GM20000 (cell line): ENCODE data around the gene MROH9.
"Not testable (repeated sequence)": the region's sequence is repeated elsewhere in the genome, so short reads cannot be mapped to it uniquely, and the experiment has no call there.

Experiments
- DNase-seq: peaks from one replicate; pipeline ENCODE4 v3.0.0; 2012; ENCODE audit warnings: low spot score
- CTCF ChIP-seq: IDR thresholded peaks from 2 replicates; pipeline ENCODE4 v1.5.1; 2012; ENCODE audit warnings: mild to moderate bottlenecking, control low read depth; ENCODE audit errors: extremely low read depth, missing control alignments

MROH9 gene

DNA sequence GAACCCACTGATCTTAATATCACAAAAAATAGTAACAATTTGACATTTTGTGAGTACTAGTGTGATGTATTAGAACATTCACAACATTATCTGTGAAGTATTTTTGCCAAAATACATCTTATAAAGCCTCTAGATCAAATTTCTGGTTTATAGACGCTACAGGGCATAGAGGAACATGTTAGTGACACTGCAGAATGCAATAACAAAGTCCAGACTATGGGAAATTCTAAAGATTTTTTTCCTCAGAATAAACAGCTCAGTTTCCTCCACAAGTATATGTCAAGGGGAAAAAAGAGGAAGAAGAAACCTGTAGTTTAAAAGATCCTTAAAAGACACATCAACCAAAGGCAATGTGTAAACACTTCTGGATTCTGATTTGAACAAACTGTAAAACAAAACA, 26.4 kb upstream of the MROH9 start:
- no peak for TF ChIP-seq CTCF
- DNase-seq: no peak

GRCh38 chr1:170910273-170910672, 25.1 kb upstream of the MROH9 start:
- DNase-seq: no peak
- TF ChIP-seq CTCF: no peak

DNA sequence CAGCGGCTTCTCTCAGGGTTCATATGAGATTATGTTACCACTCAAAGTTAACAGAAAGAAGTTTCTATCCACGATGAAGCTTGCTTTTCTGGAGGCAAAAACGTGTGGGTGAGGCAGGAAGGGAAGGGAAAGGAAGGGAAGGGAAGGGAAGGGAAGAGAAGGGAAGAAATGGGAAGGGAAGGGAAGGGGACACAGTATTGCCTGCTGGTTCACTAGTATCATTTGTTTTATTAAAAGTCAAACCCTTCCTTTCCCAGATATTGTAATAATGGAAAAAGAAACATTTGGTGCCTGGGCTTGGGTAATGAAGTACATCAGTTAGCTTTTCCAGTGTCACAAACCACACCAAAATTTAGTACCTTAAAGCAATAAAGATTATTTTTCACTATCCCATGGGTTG, 18.0 kb upstream of the MROH9 start:
- DNase-seq: no peak
- TF ChIP-seq CTCF: no peak

DNA sequence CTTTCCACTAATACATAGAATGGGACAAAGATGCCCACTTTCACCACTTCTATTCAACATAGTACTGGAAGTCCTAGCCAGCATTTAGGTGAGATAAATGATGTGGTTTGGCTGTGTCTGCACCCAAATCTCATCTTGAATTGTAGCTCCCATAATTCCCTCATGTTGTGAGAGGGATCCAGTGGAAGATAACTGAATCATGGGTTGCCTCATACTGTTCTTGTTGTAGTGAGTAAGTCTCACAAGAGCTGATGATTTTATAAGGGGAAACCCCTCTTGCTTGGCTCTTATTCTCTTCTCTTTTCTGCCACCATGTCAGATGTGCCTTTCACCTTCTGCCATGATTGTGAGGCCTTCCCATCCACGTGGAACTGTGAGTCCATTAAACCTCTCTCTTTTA, 10.7 kb upstream of the MROH9 start:
- not testable (repeated sequence) for DNase-seq

DNA sequence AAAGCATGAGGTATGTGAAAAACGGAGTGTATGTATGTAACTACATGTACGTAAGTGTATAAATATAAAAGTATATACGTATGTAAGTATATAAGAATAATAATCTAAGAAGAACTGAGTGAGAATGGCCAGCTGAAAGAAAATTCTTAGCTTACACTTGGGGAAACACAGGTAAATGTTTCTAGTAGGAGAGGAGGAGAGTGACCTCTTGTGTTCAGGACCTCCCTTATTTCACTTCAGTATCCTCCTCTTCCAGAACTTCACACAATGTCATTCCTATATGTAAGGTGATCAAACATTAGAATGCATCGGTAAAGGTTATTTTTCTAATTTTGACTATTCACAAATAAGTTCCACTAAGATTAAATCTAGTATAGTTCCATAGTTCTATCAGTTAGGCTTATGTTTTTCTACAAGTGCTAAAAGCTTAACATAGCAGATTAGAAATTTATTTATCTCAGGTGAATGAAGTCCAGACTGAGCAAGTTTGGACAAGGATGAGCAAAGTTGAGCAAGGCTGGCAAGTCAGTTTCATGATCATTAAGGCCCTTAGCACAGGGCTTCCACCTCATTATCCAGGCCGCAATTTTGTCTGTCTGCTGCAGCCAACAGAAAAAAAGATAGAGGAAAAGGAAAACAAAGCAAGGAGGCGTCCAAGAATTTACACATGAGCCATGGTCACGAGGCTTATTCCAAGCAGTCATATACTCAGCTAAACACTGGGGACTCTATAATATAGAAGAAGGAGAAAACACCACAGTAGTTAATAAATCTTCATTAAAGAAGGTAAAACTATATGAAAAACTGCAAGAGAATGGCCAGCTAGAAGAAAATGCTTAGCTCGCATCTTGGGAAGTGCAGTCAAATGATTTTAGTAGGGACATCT, 7.1 kb upstream of the MROH9 start:
- no peak for TF ChIP-seq CTCF
- no peak for DNase-seq

DNA sequence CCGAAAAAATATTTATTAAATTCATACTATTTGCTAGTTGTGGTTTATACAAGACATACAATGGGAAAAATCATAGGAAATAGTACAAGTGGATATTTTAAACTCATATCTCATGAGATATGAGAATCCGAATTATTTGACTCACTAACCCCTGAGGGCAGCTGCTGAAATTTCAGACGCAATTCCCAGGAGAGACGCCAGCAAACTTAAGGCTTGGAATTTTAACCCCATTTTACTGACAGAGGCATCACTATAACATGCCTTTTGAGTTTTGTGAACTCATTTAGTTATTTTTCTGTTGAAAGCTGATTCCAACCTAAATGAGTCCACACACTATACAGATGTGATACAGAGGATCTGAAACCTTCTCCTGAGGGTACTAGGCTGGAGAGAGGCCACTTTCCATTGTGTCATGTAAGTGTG, 5.9 kb upstream of the MROH9 start:
- TF ChIP-seq CTCF: no peak
- DNase-seq: no peak

DNA sequence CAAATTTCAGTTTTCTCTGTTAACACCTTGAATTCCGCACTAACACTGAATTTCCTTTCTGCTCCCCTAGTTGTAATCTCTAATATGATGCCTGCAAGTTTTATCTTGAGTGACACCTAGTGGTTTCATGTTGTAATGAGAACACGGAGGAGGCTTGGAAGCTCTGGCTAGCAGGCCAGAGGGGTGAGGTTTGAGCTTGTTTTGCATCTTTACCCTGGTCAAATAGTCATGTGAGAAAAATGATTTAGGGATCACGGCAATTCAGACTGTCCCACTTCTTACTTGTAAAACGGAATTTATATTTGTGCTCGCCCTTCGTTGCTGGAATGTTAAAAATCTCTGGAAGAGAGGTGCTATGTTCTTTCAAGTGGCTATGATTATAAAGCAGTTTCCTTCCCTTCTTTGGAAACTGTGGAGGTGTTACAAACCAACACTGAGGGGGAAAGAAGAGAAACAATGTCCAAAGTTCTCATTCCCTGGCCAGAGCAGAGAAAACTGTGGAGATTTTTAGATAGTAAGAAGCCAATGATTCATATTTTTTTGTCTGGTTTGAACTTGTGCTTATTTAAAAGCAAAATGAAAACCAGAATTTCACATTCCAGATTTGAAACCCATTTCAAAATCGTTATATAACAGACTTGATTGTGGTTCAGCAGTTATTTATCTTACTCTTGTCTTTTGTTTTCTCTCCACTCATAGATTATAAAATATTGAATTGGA, 5.3 kb upstream of the MROH9 start:
- TF ChIP-seq CTCF: peak; percentile 76
- peak; percentile 65 for DNase-seq

DNA sequence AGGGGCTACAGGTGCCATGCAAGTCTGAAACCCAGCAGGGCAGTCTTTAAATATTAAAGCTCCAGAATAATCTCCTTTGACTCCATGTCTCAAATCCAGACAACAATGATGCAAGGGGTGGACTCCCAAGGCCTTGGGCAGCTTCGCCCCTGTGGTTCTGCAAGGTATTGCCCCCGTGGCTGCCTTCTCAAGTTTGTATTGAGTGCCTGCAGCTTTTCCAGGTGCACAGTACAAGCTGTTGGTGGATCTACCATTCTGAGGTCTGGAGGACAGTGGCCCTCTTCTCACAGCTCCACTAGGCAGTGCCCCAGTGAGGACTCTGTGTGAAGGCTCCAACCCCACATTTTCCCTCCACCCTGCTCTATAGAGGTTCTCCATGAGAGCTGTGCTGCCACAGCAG, 3.7 kb upstream of the MROH9 start:
- DNase-seq: no peak
- no peak for TF ChIP-seq CTCF
